Upper lobe of left lung (tissue), 6 donors: ENCODE data around the gene CBX2. TPM values are rescaled to one million over a fixed set of nuclear protein-coding genes. Genes with fewer than 3 reads are reported as not detected.
"Not testable (repeated sequence)": the region's sequence is repeated elsewhere in the genome, so short reads cannot be mapped to it uniquely, and the experiment has no call there.

Experiments
- ATAC-seq, 2 donors: fragments of 200-7000 bp; cut with Tn5 transposase; one replicate each; pipeline ENCODE4 v1.9.1; 2022; ENCODE audit warnings: mild to moderate bottlenecking in 2 of 2, moderate library complexity in 2 of 2; ENCODE audit not compliant: low FRiP score in 2 of 2
- DNase-seq, 2 donors: peaks; one replicate each; pipeline ENCODE4 v3.0.0-alpha.2; 2019 to 2020
- H3K27ac ChIP-seq, 4 donors: fragments of 200-600 bp; sonication (generic); one replicate each; pipeline ENCODE4 v1.5.1; 2016 to 2019
- H3K27me3 ChIP-seq, 4 donors: fragments of 200-600 bp; sonication (generic); one replicate each; pipeline ENCODE4 v1.5.1; 2017 to 2019
- H3K36me3 ChIP-seq, 4 donors: fragments of 200-600 bp; sonication (generic); one replicate each; pipeline ENCODE4 v1.5.1; 2016 to 2019
- H3K4me1 ChIP-seq, 4 donors: fragments of 200-600 bp; sonication (generic); one replicate each; pipeline ENCODE4 v1.5.1; 2018 to 2019
- H3K4me3 ChIP-seq, 4 donors: fragments of 200-600 bp; sonication (generic); one replicate each; pipeline ENCODE4 v1.5.1; 2017 to 2019; ENCODE audit warnings: mild to moderate bottlenecking in 2 of 4, moderate library complexity in 1 of 4
- H3K9me3 ChIP-seq, 4 donors: fragments of 200-600 bp; sonication (generic); one replicate each; pipeline ENCODE4 v1.5.1; 2018 to 2019
- EP300 ChIP-seq, 4 donors: sonication (generic); formaldehyde crosslinking; IDR thresholded peaks; one replicate each; pipeline ENCODE4 v1.5.1; 2017; ENCODE audit warnings: antibody characterized with exemption in 4 of 4, control low read depth in 2 of 4
- POLR2A ChIP-seq, 4 donors: fragments of 450-650 bp; IDR thresholded peaks; one replicate each; pipeline ENCODE4 v1.5.1; 2016 to 2017; ENCODE audit warnings: antibody characterized with exemption in 4 of 4, mild to moderate bottlenecking in 2 of 4
- POLR2AphosphoS5 ChIP-seq, 2 donors: sonication (generic); formaldehyde crosslinking; IDR thresholded peaks; one replicate each; pipeline ENCODE4 v1.5.1; 2017; ENCODE audit warnings: antibody characterized with exemption in 2 of 2
- WGBS, 2 donors: methylation state at CpG; one replicate each; pipeline ENCODE4 v1.1.5; 2017 to 2018; 5-methylcytosine and 5-hydroxymethylcytosine counted together
- total RNA-seq, 6 donors: library from RNA; depleted of rRNA in 4 of 6; stranded (reverse); fragments of >200 nt in 4 of 6; gene quantifications; one replicate each; pipeline versions ENCODE4 v1.1.0 to v1.2.1, GENCODE V29; 2016 to 2021
- TF ChIP-seq, protein P1 (sequence below), 6 experiments: fragments of 450-650 bp in 4 of 6; fragments of 200-600 bp in 2 of 6; sonication (generic) in 2 of 6; IDR thresholded peaks; one replicate each; pipeline ENCODE4 v1.5.1; 2016 to 2019; ENCODE audit warnings: antibody characterized with exemption in 6 of 6
- donor health status: DM: no; HTN: no; CAD: no; lungs with moderate emphysema.
- donor health status: DM: no; HTN: yes; CAD: no; lungs with severe emphysema.

The CBX2 gene
- total RNA-seq, 6 donors from 2014 or later, result 0.89 to 4.7 (median 1.5) TPM

DNA sequence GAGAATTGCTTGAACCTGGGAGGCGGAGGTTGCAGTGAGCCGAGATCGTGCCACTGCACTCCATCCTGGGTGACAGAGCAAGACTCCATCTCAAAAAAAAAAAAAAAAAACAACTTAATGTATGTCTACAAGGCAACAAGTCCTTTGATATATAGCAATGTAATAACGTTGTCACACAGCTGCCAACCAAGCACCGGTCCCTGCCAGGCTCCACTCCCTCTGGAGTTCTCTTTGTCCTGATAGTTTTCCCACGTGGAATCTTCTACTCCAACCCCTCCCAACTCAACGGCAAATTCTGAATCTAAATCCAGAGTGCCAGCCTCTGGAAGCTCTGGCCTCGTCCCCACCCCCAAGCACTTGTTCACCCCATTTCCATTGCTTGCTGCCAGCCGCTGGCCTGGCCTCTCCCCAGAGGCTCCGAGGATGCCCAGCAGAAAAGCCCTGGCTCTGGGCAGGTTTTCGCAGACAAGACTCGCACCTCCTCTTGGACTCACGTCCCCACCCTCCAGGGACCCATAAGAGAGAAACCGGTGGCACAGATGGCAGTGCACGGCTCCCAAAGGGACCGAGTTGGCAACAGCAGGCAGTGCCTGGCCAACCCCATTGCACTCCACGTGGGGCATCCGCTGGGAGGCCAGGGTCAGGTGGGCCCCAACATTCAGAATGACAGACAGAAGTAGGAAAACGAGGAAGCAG is 15.9 kb upstream of the CBX2 start:
- H3K36me3 ChIP-seq, result no peaks in the 10 kb centered on the region
- no peak overlapping the region for H3K27ac ChIP-seq
- DNase-seq (peak in 1 of 2 donors; percentile 36), ATAC-seq (no peak)
- H3K4me1 ChIP-seq, result no peaks in the 10 kb centered on the region
- TF ChIP-seq, protein P1, sequence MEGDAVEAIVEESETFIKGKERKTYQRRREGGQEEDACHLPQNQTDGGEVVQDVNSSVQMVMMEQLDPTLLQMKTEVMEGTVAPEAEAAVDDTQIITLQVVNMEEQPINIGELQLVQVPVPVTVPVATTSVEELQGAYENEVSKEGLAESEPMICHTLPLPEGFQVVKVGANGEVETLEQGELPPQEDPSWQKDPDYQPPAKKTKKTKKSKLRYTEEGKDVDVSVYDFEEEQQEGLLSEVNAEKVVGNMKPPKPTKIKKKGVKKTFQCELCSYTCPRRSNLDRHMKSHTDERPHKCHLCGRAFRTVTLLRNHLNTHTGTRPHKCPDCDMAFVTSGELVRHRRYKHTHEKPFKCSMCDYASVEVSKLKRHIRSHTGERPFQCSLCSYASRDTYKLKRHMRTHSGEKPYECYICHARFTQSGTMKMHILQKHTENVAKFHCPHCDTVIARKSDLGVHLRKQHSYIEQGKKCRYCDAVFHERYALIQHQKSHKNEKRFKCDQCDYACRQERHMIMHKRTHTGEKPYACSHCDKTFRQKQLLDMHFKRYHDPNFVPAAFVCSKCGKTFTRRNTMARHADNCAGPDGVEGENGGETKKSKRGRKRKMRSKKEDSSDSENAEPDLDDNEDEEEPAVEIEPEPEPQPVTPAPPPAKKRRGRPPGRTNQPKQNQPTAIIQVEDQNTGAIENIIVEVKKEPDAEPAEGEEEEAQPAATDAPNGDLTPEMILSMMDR (IDR thresholded peaks at IDR 0.05), result no peak
- TF ChIP-seq POLR2A (IDR thresholded peaks at IDR 0.05), result no peak
- 84 to 85% methylated on average over 19 of the region's 19 CpGs for WGBS, 2 donors
- H3K27me3 ChIP-seq, result no peaks in the 10 kb centered on the region
- no peak overlapping the region for H3K4me3 ChIP-seq
- H3K9me3 ChIP-seq, result no peaks in the 10 kb centered on the region

DNA sequence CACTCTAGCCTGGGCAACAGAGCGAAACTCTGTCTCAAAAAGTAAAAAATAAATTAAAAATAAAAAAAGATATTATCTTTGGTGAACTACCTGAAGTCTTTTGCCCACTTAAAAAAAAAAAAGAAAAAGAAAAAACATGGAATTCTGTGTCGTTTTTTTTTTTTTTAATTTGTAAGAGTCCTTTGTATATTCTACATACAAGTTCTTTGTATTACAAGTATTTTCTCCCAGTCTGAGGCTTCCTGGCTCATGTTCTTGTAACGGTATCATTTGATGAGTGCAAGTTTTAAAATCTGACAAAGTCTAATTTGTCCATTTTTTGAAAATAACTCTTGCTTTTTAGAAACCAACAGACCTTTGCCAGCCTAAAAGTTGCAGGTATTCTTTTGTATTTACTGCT is 12.2 kb upstream of the CBX2 start:
- Histone ChIP-seq H3K9me3 (no peaks in the 10 kb centered on the region), H3K4me3 (no peak overlapping the region), H3K27me3 (no peaks in the 10 kb centered on the region), H3K27ac (no peak overlapping the region), H3K36me3 (no peaks in the 10 kb centered on the region), H3K4me1 (no peaks in the 10 kb centered on the region)
- TF ChIP-seq POLR2A (IDR thresholded peaks at IDR 0.05) (no peak), EP300 (IDR thresholded peaks at IDR 0.05) (no peak), POLR2AphosphoS5 (IDR thresholded peaks at IDR 0.05) (no peak)
- TF ChIP-seq, protein P1 (IDR thresholded peaks at IDR 0.05), result no peak
- WGBS, 2 donors, result 79 to 82% methylated on average over 3 of the region's 3 CpGs
- DNase-seq (no peak), ATAC-seq (no peak)

DNA sequence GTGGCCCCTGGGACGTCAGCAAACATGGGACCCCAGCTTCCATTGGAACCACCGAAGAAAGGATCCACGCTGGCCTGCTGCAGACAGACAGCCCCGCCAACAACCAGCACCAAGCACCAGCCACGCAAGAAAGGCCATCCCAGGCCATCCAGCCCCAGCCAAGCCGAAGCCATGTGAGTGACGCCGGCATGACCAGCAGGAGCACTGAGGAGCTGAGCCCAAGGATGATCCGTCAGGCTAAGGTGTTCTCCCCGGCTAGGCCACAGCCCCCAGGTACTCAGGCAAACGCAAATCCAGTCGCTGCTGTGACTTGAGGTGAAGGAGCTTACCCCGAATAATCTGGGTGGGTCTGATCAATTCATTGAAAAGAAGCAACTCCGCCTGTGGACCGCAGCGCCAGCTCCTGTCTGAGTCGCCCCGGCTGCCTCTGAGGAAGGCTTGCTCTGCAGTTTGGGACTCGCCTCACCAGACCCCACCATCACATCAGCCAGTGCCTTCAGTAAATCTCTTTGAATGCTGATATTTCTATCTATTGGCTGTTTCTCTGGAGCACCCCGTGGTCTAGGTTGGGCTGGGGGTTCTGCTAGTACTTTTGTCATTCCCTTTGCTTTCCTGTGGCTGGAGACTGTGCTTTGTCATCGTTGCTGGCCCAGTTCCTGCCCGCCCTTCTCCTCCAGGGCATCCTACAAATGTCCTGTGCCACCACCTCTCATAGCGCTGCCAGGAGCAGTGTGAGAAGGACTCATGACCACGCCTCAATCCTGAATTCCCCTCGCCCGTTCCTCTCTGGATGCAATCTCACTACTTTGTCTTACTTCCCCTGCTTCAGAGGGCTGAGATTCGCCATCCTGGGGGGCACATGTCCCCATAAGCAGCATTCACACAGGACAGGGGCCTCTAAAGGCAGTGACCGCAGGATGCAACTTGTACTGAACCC is 8.1 kb upstream of the CBX2 start:
- ATAC-seq (no peak), DNase-seq (peak in 1 of 2 donors; percentile 46)
- H3K36me3 ChIP-seq, result no peaks in the 10 kb centered on the region
- WGBS, 2 donors, result 83 to 84% methylated on average over 22 to 28 of the region's 28 CpGs
- H3K27ac ChIP-seq, result no peak overlapping the region
- H3K4me1 ChIP-seq, result no peaks in the 10 kb centered on the region
- TF ChIP-seq EP300 (IDR thresholded peaks at IDR 0.05) (no peak), POLR2AphosphoS5 (IDR thresholded peaks at IDR 0.05) (no peak), POLR2A (IDR thresholded peaks at IDR 0.05) (no peak)
- TF ChIP-seq, protein P1 (IDR thresholded peaks at IDR 0.05), result no peak
- H3K27me3 ChIP-seq, result no peaks in the 10 kb centered on the region
- no peak overlapping the region for H3K4me3 ChIP-seq
- H3K9me3 ChIP-seq, result no peaks in the 10 kb centered on the region

DNA sequence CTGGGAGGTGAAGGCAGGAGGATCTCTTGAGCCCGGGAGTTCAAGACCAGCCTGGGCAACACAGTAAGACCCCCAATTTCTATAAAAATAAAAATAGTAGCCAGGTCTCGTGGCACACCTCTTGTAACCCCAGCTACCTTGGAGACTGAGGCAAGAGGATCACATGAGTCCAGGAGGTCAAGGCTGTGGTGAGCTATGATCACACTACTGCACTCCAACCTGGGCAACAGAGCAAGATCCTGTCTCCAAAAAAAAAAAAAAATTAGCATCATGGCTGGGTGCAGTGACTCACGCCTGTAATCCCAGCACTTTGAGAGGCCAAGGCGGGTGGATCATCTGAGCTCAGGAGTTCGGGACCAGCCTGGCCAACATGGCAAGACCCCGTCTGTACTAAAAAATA is 6.7 kb upstream of the CBX2 start:
- Histone ChIP-seq H3K4me3 (no peak overlapping the region), H3K9me3 (no peaks in the 10 kb centered on the region), H3K27ac (no peak overlapping the region), H3K27me3 (no peaks in the 10 kb centered on the region), H3K4me1 (peaks cover 0 to under 1% (median 0%) of the 10 kb centered on the region in 4 donors), H3K36me3 (no peaks in the 10 kb centered on the region)
- WGBS, 2 donors, result 92 to 93% methylated on average over 6 of the region's 6 CpGs
- TF ChIP-seq EP300 (IDR thresholded peaks at IDR 0.05) (no peak), POLR2A (IDR thresholded peaks at IDR 0.05) (no peak), POLR2AphosphoS5 (IDR thresholded peaks at IDR 0.05) (no peak)
- TF ChIP-seq, protein P1 (IDR thresholded peaks at IDR 0.05), result no peak
- DNase-seq (no peak), ATAC-seq (no peak)

DNA sequence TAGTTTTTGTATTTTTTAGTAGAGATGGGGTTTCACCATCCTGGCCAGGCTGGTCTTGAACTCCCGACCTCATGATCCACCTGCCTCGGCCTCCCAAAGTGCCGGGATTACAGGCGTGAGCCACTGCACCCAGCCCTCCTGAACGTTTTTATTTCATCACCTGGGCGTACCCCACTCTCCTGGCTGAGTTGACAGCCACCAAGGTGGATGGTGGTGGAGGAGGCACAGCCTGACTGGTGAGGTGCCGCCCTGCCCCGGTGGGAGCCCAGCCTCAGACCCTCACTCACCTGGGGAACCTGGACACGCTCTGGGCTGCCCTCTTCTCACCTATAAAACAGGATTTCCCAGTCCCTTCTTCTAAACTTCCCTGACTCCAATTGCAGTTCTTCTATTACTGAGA is 5.2 kb upstream of the CBX2 start:
- 85 to 86% methylated on average over 9 of the region's 9 CpGs for WGBS, 2 donors
- not testable (repeated sequence) for ATAC-seq, H3K36me3 ChIP-seq, H3K27me3 ChIP-seq, H3K4me3 ChIP-seq, H3K9me3 ChIP-seq, H3K27ac ChIP-seq
- peaks cover 5 to 14% (median 8%) of the 10 kb centered on the region in 4 donors for H3K4me1 ChIP-seq
- DNase-seq, result peak in 1 of 2 donors; percentile 60
